H1 (cell line): ENCODE measurements around the gene LRTM2. TPM values are rescaled to one million over a fixed set of nuclear protein-coding genes. Genes with fewer than 3 reads are reported as not detected.

Experiments used
- CTCF ChIA-PET: fragments of 300-600 bp; sonication (Branson Sonifier 250); formaldehyde crosslinking; loops from one replicate; lab custom pipeline; 2021; ENCODE audit not compliant: partially characterized antibody; lab: Charles Lee
- POLR2A ChIA-PET: fragments of 300-600 bp; sonication (Branson Sonifier 250); formaldehyde crosslinking; loops from one replicate; lab custom pipeline; 2021; ENCODE audit warnings: inconsistent platforms; ENCODE audit not compliant: partially characterized antibody; lab: Charles Lee
- DNase-seq, 2 experiments: peaks; one replicate each; pipeline versions ENCODE4 v3.0.0 to v3.0.0-alpha.2; 2010 to 2022; ENCODE audit warnings: low spot score in 2 of 2, low read depth in 1 of 2, mixed read lengths in 1 of 2
- FAIRE-seq: peaks from 2 replicates; lab custom pipeline; 2011; peaks lifted over from hg19 to GRCh38; lab: Jason Lieb, UNC
- H2AFZ ChIP-seq: 2 replicates; pipeline ENCODE4 v1.8.1; 2012; ENCODE audit warnings: low read length, inconsistent platforms
- H2AK5ac ChIP-seq: 2 replicates; pipeline ENCODE4 v1.6.1; 2013; ENCODE audit warnings: low read depth, low read length
- H2BK120ac ChIP-seq: replicated peaks from 2 replicates; pipeline ENCODE3; 2013; ENCODE audit warnings: low read depth, low read length, inconsistent platforms
- H2BK12ac ChIP-seq: 2 replicates; pipeline ENCODE4 v1.6.1; 2013; ENCODE audit warnings: low read depth, low read length
- H2BK15ac ChIP-seq: 2 replicates; pipeline ENCODE4 v1.6.1; 2013; ENCODE audit warnings: low read length
- H2BK20ac ChIP-seq: 2 replicates; pipeline ENCODE4 v1.6.1; 2013; ENCODE audit warnings: low read length
- H2BK5ac ChIP-seq: 2 replicates; pipeline ENCODE4 v1.6.1; 2013; ENCODE audit warnings: low read depth, low read length
- H3K14ac ChIP-seq: 2 replicates; pipeline ENCODE4 v1.6.1; 2013; ENCODE audit warnings: inconsistent platforms; ENCODE audit not compliant: insufficient read length
- H3K18ac ChIP-seq: 2 replicates; pipeline ENCODE4 v1.6.1; 2013; ENCODE audit warnings: low read length; ENCODE audit errors: extremely low read depth
- H3K23ac ChIP-seq: 2 replicates; pipeline ENCODE4 v1.6.1; 2013; ENCODE audit warnings: inconsistent platforms; ENCODE audit not compliant: insufficient read length
- H3K23me2 ChIP-seq: 2 replicates; pipeline ENCODE4 v1.6.1; 2013; ENCODE audit warnings: low read depth, low read length
- H3K27ac ChIP-seq: 2 replicates; pipeline ENCODE4 v1.6.1; 2011; ENCODE audit warnings: low read depth, low read length, inconsistent platforms
- H3K27me3 ChIP-seq, 4 experiments: replicated peaks in 1 of 4; 1 replicate in 1 of 4; 2 replicates in 3 of 4; pipeline versions ENCODE4 v1.6.1 to v1.8.1; 2011 to 2013; ENCODE audit warnings: low read length in 3 of 4, mild to moderate bottlenecking in 3 of 4, inconsistent platforms in 2 of 4, mixed read lengths in 2 of 4, moderate library complexity in 1 of 4; ENCODE audit not compliant: control insufficient read depth in 3 of 4, insufficient read depth in 3 of 4; ENCODE audit errors: extremely low read depth in 1 of 4
- H3K36me3 ChIP-seq, 4 experiments: 2 replicates each; pipeline versions ENCODE4 v1.6.1 to v1.8.1; 2011 to 2013; ENCODE audit warnings: mild to moderate bottlenecking in 4 of 4, low read length in 3 of 4, moderate library complexity in 2 of 4, control low read depth in 1 of 4, inconsistent platforms in 1 of 4; ENCODE audit not compliant: insufficient read depth in 4 of 4, control insufficient read depth in 2 of 4
- H3K4ac ChIP-seq: replicated peaks from 2 replicates; pipeline ENCODE3; 2013; ENCODE audit warnings: low read length, low read depth, mixed read lengths, inconsistent platforms; ENCODE audit not compliant: insufficient read length
- H3K4me1 ChIP-seq, 4 experiments: replicated peaks in 1 of 4; 1 replicate in 1 of 4; 2 replicates in 3 of 4; pipeline versions ENCODE4 v1.6.1 to v1.8.1; 2011 to 2013; ENCODE audit warnings: low read length in 3 of 4, inconsistent platforms in 2 of 4, mixed read lengths in 1 of 4; ENCODE audit not compliant: insufficient read depth in 4 of 4, control insufficient read depth in 3 of 4
- H3K4me2 ChIP-seq, 2 experiments: 2 replicates each; pipeline versions ENCODE4 v1.6.1 to v1.8.1; 2011 to 2013; ENCODE audit warnings: low read depth in 2 of 2, low read length in 2 of 2, control low read depth in 1 of 2, inconsistent platforms in 1 of 2, mild to moderate bottlenecking in 1 of 2; ENCODE audit not compliant: insufficient read depth in 1 of 2
- H3K4me3 ChIP-seq, 4 experiments: fragments of 200-600, 300-600 bp in 1 of 4; sonication (generic), shearing (Covaris generic), sonication (Bioruptor Twin) in 1 of 4; 2 replicates each; pipeline versions ENCODE4 v1.5.1 to v1.8.1; 2011 to 2016; ENCODE audit warnings: low read length in 4 of 4, low read depth in 3 of 4, control low read depth in 2 of 4, inconsistent platforms in 2 of 4, mild to moderate bottlenecking in 2 of 4, mixed read lengths in 1 of 4, moderate library complexity in 1 of 4; ENCODE audit not compliant: insufficient read depth in 2 of 4; ENCODE audit errors: extremely low read depth in 1 of 4
- H3K56ac ChIP-seq: replicated peaks from 2 replicates; pipeline ENCODE3; 2013; ENCODE audit warnings: low read depth, mild to moderate bottlenecking, mixed read lengths, low read length, inconsistent platforms; ENCODE audit not compliant: insufficient read length
- H3K79me1 ChIP-seq: 2 replicates; pipeline ENCODE4 v1.6.1; 2013; ENCODE audit warnings: low read depth, low read length, control low read depth
- H3K79me2 ChIP-seq, 2 experiments: 2 replicates each; pipeline versions ENCODE4 v1.6.1 to v1.8.1; 2012 to 2013; ENCODE audit warnings: low read length in 2 of 2, mild to moderate bottlenecking in 2 of 2, inconsistent platforms in 1 of 2; ENCODE audit not compliant: insufficient read depth in 2 of 2, control insufficient read depth in 1 of 2
- H3K9ac ChIP-seq, 4 experiments: replicated peaks in 1 of 4; 1 replicate in 1 of 4; 2 replicates in 3 of 4; pipeline versions ENCODE4 v1.6.1 to v1.8.1; 2011 to 2013; ENCODE audit warnings: low read depth in 3 of 4, low read length in 3 of 4, control low read depth in 2 of 4, mild to moderate bottlenecking in 2 of 4, moderate library complexity in 2 of 4, inconsistent platforms in 1 of 4; ENCODE audit errors: extremely low read depth in 1 of 4
- H3K9me3 ChIP-seq, 2 experiments: 2 replicates each; pipeline versions ENCODE4 v1.6.1 to v1.8.1; 2012 to 2013; ENCODE audit warnings: mild to moderate bottlenecking in 2 of 2, moderate library complexity in 2 of 2, control low read depth in 1 of 2, inconsistent platforms in 1 of 2, low read depth in 1 of 2, low read length in 1 of 2, mixed read lengths in 1 of 2; ENCODE audit not compliant: insufficient read depth in 2 of 2
- H4K20me1 ChIP-seq, 2 experiments: replicated peaks in 1 of 2; 2 replicates each; pipeline versions ENCODE3 to v1.8.1; 2011 to 2013; ENCODE audit warnings: inconsistent platforms in 2 of 2, low read length in 2 of 2, mild to moderate bottlenecking in 1 of 2; ENCODE audit not compliant: insufficient read depth in 2 of 2, control insufficient read depth in 1 of 2
- H4K5ac ChIP-seq: 2 replicates; pipeline ENCODE4 v1.6.1; 2013; ENCODE audit warnings: low read length, low read depth, mixed read lengths, inconsistent platforms; ENCODE audit not compliant: insufficient read length
- H4K8ac ChIP-seq: 2 replicates; pipeline ENCODE4 v1.8.0; 2013; ENCODE audit warnings: mild to moderate bottlenecking, moderate library complexity, low read length, inconsistent platforms; ENCODE audit not compliant: insufficient read depth; ENCODE audit errors: extremely low read depth
- H4K91ac ChIP-seq: replicated peaks from 2 replicates; pipeline ENCODE3; 2013; ENCODE audit warnings: low read length, mixed read lengths, inconsistent platforms; ENCODE audit not compliant: insufficient read length
- CHD1 ChIP-seq: IDR thresholded peaks from 2 replicates; pipeline ENCODE4 v1.6.1; 2012; ENCODE audit warnings: low read depth, low read length, improper control_type of control experiment
- KDM5A ChIP-seq: fragments of 200-600 bp; IDR thresholded peaks from 2 replicates; pipeline ENCODE4 v1.7.1; 2012; ENCODE audit warnings: mild to moderate bottlenecking, low read length, inconsistent platforms, mixed read lengths
- WGBS, 2 experiments: shearing (Covaris generic) in 1 of 2; methylation state at CpG; one replicate each; pipeline versions ENCODE4 v1.1.6 to v1.1.7; 2013 to 2015; ENCODE audit warnings: low lambda C conversion rate in 2 of 2, mixed read lengths in 2 of 2, inconsistent platforms in 1 of 2, low coverage in 1 of 2, missing lambda C conversion rate in 1 of 2; ENCODE audit not compliant: insufficient replicate concordance in 2 of 2, insufficient coverage in 1 of 2, insufficient read length in 1 of 2; ENCODE audit errors: extremely low coverage in 1 of 2, missing lambda C conversion rate in 1 of 2; 5-methylcytosine and 5-hydroxymethylcytosine counted together
- polyA plus RNA-seq, 7 experiments: library from polyadenylated mRNA; depleted of rRNA in 3 of 7; stranded (reverse) in 5 of 7; unstranded in 2 of 7; fragments of >200 nt in 5 of 7; fragments of 200-250 nt in 2 of 7; gene quantifications; 1 replicate in 5 of 7; 2 replicates in 1 of 7; 4 replicates in 1 of 7; pipeline versions ENCODE4 v1.2.1 to v1.2.3, GENCODE V29; 2011 to 2013; ENCODE audit warnings: missing spikeins in 2 of 7, mixed read lengths in 2 of 7
- total RNA-seq: library from RNA; stranded (reverse); fragmentation: NEBNext Ultra II Directional; extraction: Animal tissue kit (Norgen Biotek cat#: 25700); gene quantifications from 2 replicates; pipeline ENCODE4 v1.2.1, GENCODE V29; 2021

LRTM2 gene
- total and polyA plus RNA-seq, 2 of the 8 experiments (the other 6 are each of a cell fraction or from before 2014, with no cell fraction given), result 0.06 TPM; not detected in 1

DNA sequence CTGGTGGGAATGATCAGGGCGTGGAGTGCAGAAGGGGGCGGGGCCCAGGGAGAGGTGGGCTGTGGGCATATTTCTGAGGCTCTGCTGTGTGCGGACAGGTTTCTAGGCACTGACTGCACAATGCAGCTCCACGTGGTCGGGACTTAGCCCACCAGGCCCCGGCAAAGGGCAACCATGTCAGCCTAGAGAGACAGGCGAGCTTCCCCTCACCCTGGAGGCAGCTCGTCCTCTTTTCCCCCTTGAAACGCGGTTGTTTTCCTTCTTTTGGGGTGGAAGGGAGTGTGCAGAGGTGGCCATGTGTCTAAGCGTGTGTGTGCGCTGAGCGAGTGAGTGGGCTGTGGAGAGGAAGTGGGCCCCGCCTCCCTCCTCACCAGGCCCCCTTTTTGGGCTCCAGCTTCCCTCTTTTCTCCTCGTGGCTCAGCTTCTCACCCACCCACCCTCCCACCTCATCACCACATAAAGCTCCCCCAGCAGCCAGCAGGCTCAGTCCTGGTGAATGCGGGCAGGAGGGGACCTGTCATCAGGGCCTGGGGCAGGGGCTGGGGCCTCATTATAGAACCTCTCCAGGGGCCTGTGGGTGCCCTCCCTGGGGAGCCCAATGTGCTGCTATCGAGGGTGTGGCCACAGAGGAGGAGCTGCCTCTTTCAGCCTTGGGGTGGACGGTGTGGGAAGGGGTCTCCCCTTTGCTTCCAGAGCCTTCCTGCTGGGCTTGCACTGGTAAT, 22.0 kb downstream of the LRTM2 start:
- no peaks in the 10 kb centered on the region for H3K27me3 ChIP-seq
- H3K4ac ChIP-seq, result no peak overlapping the region
- H3K9ac ChIP-seq, result no peak overlapping the region
- H2BK20ac ChIP-seq, result no peak overlapping the region
- DNase-seq (peak in 1 of 2 experiments; percentile 26), FAIRE-seq (no peak)
- ChIA-PET CTCF (interaction anchor here (1.3 to 1.5 kb wide), 3 partner anchors 9 to 97 kb away, joined by 3 to 5 read pairs (median 4); no protein-coding TSS in a partner anchor), POLR2A (no interaction called here)
- WGBS, 2 experiments, result 87% methylated on average over 11 of the region's 18 CpGs; no CpG with 5 or more reads in 1 of the 2 experiments
- no peak overlapping the region for H4K8ac ChIP-seq
- no peak overlapping the region for H2AFZ ChIP-seq
- peaks cover 0 to 15% (median 7%) of the 10 kb centered on the region in 4 experiments; a peak in 5 of 7 replicates for H3K4me1 ChIP-seq
- H3K14ac ChIP-seq, result no peak overlapping the region
- H4K91ac ChIP-seq, result no peak overlapping the region
- H3K79me1 ChIP-seq, result no peaks in the 10 kb centered on the region
- no peak overlapping the region for H3K56ac ChIP-seq
- H3K23ac ChIP-seq, result no peak overlapping the region
- no peaks in the 10 kb centered on the region for H3K36me3 ChIP-seq
- H2BK15ac ChIP-seq, result no peak overlapping the region
- H3K4me3 ChIP-seq, result no peak overlapping the region
- no peak overlapping the region for H3K27ac ChIP-seq
- H3K4me2 ChIP-seq, result no peak overlapping the region
- no peak overlapping the region for H3K18ac ChIP-seq
- no peaks in the 10 kb centered on the region for H3K9me3 ChIP-seq
- H4K20me1 ChIP-seq, result no peaks in the 10 kb centered on the region
- H4K5ac ChIP-seq, result no peak overlapping the region
- no peaks in the 10 kb centered on the region for H3K79me2 ChIP-seq
- H3K23me2 ChIP-seq, result no peaks in the 10 kb centered on the region
- H2AK5ac ChIP-seq, result no peak overlapping the region
- no peak overlapping the region for H2BK120ac ChIP-seq
- no peak overlapping the region for H2BK12ac ChIP-seq
- H2BK5ac ChIP-seq, result no peak overlapping the region
- TF ChIP-seq KDM5A (no peak), CHD1 (no peak)
